Ovary (tissue), 9 donors: ENCODE measurements around the gene MAST4. TPM values are rescaled to one million over a fixed set of nuclear protein-coding genes. Genes with fewer than 3 reads are reported as not detected.

Experiments used
- DNase-seq, 5 donors: peaks; one replicate each; pipeline ENCODE4 v3.0.0-alpha.2; 2019 to 2020
- H3K27ac ChIP-seq, 2 donors: fragments of 200-600 bp; one replicate each; pipeline versions ENCODE4 v1.5.1 to v1.8.0; 2019 to 2022
- H3K27me3 ChIP-seq: fragments of 200-600 bp; one replicate; pipeline ENCODE4 v1.8.0; 2022
- H3K36me3 ChIP-seq: fragments of 200-600 bp; sonication (generic); one replicate; pipeline ENCODE4 v1.5.1; 2019
- H3K4me1 ChIP-seq: one replicate; pipeline ENCODE4 v1.8.1; 2013; ENCODE audit warnings: mild to moderate bottlenecking, moderate library complexity; ENCODE audit not compliant: insufficient read depth
- H3K4me3 ChIP-seq: fragments of 200-600 bp; sonication (generic); one replicate; pipeline ENCODE4 v1.5.1; 2017
- H3K9me3 ChIP-seq, 2 donors: fragments of 200-600 bp in 1 of 2; sonication (generic) in 1 of 2; one replicate each; pipeline versions ENCODE4 v1.5.1 to v1.8.1; 2013 to 2019; ENCODE audit warnings: mild to moderate bottlenecking in 1 of 2, moderate library complexity in 1 of 2
- EP300 ChIP-seq: sonication (generic); formaldehyde crosslinking; IDR thresholded peaks from one replicate; pipeline ENCODE4 v1.6.1; 2017; ENCODE audit warnings: antibody characterized with exemption
- POLR2A ChIP-seq: fragments of 450-650 bp; IDR thresholded peaks from one replicate; pipeline ENCODE4 v1.6.1; 2017; ENCODE audit warnings: antibody characterized with exemption, mild to moderate bottlenecking, moderate library complexity
- WGBS, 3 donors: extraction: QIAGEN DNeasy Blood & Tissue Kit in 1 of 3; methylation state at CpG; one replicate each; pipeline versions ENCODE4 v1.1.5 to v1.1.7; 2013 to 2017; 5-methylcytosine and 5-hydroxymethylcytosine counted together
- intact Hi-C, 4 donors: fragments of 100-400 bp; cut with DNase I; formaldehyde crosslinking; loops; one replicate each; pipeline versions ENCODE4 v1.11.0 to v1.15.1; 2022 to 2023
- polyA plus RNA-seq, 2 donors: library from polyadenylated mRNA; stranded (reverse); fragments of 200-250 nt in 1 of 2; fragments of 350-450 nt in 1 of 2; fragmentation: Illumina TruSeq in 1 of 2; extraction: RNeasy Lipid Tissue Mini Kit (QIAGEN cat#74804) in 1 of 2; gene quantifications; one replicate each; pipeline ENCODE4 v1.2.3, GENCODE V29; 2013 to 2014
- total RNA-seq, 7 donors: library from RNA; depleted of rRNA in 2 of 7; stranded (reverse); fragments of >200 nt in 2 of 7; fragmentation: NEBNext Ultra II Directional in 3 of 7; extraction: Animal tissue kit (Norgen Biotek cat#: 25700) in 3 of 7; gene quantifications; one replicate each; pipeline versions ENCODE4 v1.1.0 to v1.2.4, GENCODE V29; 2016 to 2023
- TF ChIP-seq, protein P1 (sequence below), 3 donors: fragments of 450-650 bp in 2 of 3; fragments of 200-600 bp in 1 of 3; IDR thresholded peaks; one replicate each; pipeline versions ENCODE4 v1.5.1 to v1.8.0; 2016 to 2022; ENCODE audit warnings: antibody characterized with exemption in 3 of 3, mild to moderate bottlenecking in 1 of 3
- donor health status: DM: no; HTN: no; CAD: no; lungs with moderate emphysema.
- donor health status: DM: no; HTN: no; CAD: no.
- donor health status: Bipolar disorder and iron deficiency.
- donor health status: DM: yes; HTN: yes; CAD: no.
- donor health status: DM: no; HTN: no; CAD: no.
- donor health status: DM: yes; HTN: yes; CAD: no.

The MAST4 gene
- total and polyA plus RNA-seq, 9 donors, result 11.6 to 86.3 (median 57.6) TPM

DNA sequence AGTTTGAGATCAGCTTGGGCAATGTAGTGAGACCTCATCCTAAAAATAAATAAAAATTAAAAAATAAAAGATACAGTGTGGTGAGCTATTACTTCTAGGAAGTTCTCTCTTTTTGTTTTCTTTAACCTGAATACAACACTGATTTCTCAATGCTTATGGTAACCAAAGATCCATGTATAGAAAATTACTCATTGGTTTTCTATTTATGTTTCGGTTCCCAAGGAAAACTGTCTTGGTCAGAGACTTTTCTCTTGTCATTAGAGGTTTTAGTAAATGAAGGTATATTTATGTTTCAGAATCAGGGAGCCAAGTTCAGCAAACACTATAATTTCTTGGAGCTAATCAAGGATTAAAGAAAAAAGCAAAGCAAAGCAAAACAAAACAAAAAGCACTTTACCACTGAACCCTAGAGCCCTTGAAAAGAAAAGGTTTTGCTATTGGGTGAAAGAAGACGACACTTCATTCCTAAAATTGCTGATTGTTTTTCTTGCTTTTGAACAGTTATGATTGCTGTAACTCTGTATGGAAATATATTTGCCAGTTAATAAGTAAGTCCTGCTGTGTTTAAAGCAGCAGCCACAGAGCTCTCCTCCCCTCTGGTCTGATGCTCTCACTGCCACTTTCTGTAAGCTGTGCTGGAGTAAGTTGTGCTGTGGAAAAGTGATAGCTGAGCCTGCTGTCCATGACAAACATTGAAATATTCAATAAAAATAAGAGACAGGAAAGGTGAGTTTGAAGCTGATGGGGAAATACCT, 302.2 kb downstream of the MAST4 start:
- no peak overlapping the region for H3K27ac ChIP-seq
- H3K9me3 ChIP-seq, result no peaks in the 10 kb centered on the region
- H3K4me3 ChIP-seq, result no peak overlapping the region
- no peak for DNase-seq
- H3K36me3 ChIP-seq, result no peaks in the 10 kb centered on the region
- intact Hi-C loops, result no loop called here
- TF ChIP-seq EP300 (no peak), POLR2A (no peak)
- TF ChIP-seq, protein P1, sequence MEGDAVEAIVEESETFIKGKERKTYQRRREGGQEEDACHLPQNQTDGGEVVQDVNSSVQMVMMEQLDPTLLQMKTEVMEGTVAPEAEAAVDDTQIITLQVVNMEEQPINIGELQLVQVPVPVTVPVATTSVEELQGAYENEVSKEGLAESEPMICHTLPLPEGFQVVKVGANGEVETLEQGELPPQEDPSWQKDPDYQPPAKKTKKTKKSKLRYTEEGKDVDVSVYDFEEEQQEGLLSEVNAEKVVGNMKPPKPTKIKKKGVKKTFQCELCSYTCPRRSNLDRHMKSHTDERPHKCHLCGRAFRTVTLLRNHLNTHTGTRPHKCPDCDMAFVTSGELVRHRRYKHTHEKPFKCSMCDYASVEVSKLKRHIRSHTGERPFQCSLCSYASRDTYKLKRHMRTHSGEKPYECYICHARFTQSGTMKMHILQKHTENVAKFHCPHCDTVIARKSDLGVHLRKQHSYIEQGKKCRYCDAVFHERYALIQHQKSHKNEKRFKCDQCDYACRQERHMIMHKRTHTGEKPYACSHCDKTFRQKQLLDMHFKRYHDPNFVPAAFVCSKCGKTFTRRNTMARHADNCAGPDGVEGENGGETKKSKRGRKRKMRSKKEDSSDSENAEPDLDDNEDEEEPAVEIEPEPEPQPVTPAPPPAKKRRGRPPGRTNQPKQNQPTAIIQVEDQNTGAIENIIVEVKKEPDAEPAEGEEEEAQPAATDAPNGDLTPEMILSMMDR (IDR thresholded peaks at IDR 0.05), result no peak
- H3K27me3 ChIP-seq, result no peaks in the 10 kb centered on the region
- peaks cover 5% of the 10 kb centered on the region for H3K4me1 ChIP-seq
- 41 to 55% (median 54%) methylated on average over 2 of the region's 2 CpGs for WGBS, 3 donors

DNA sequence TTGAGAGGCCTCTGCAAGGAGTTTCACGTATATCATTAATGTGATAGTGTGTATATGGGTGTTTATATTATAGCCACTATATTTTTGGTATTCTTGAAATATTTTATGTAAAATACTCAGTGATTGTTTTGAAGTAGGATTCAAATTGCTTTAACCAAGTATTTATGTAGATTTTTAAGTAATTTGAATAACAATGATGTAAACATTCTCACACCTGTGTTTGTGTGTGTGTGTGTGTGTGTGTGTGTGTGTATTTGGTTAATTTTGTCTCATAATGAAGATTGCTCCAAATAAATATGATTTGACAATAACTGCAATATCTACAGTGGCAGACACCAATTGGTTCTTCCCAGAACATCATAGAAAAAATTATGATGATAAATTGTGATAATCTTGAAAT, 307.0 kb downstream of the MAST4 start:
- TF ChIP-seq POLR2A (no peak), EP300 (no peak)
- TF ChIP-seq, protein P1 (IDR thresholded peaks at IDR 0.05), result no peak
- Histone ChIP-seq H3K27ac (no peak overlapping the region), H3K4me3 (no peak overlapping the region), H3K36me3 (no peaks in the 10 kb centered on the region), H3K4me1 (peaks cover 2% of the 10 kb centered on the region), H3K9me3 (no peaks in the 10 kb centered on the region), H3K27me3 (no peaks in the 10 kb centered on the region)
- DNase-seq, result no peak
- WGBS, 3 donors, result 94 to 98% (median 97%) methylated on average over 1 of the region's 1 CpG
- intact Hi-C loops, result no loop called here

DNA sequence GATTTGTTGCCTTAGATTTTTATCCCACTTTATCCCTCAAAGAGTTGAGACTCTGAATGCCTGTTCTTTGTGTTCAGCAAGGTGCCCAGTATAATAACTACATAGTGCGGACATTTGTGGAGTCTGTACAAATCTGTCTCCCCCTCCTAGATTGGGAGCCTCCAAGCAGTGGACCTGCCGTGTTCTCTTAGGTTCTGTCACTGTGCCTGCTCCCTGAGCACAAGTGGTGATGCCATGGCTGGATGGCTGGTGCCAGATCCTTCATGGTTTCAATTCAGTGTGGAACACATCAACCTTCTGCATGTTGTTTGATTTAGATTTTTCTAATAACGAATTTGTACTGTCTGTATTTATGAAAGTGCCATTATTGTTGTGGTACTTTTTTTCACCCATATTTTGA, 307.5 kb downstream of the MAST4 start:
- Histone ChIP-seq H3K36me3 (no peaks in the 10 kb centered on the region), H3K4me3 (no peak overlapping the region), H3K27me3 (no peaks in the 10 kb centered on the region), H3K9me3 (no peaks in the 10 kb centered on the region), H3K4me1 (peaks cover 1% of the 10 kb centered on the region), H3K27ac (no peak overlapping the region)
- intact Hi-C loops, result no loop called here
- 89 to 94% (median 91%) methylated on average over 3 of the region's 3 CpGs for WGBS, 3 donors
- DNase-seq, result no peak
- no peak for TF ChIP-seq EP300
- TF ChIP-seq POLR2A, result no peak
- TF ChIP-seq, protein P1 (IDR thresholded peaks at IDR 0.05), result no peak

DNA sequence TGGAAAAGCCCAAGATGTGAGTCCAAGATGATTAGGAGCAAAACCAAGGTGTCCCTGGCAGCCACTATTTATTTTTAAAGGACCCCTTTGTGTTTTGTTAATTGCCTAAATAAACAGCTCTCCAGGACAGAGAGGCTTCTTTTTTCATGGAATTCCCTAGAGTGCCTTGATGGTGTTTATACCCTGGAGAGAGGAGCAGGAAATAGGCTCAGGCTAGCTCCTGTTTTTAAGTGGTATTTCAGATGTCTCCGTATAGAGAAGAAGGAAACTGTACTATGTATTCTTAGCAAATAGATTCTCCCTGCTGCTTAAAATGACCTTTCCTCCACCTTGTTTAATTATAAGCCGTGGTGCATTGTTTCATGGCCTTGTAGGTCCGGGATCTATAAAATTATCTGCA, 308.0 kb downstream of the MAST4 start:
- Histone ChIP-seq H3K4me3 (no peak overlapping the region), H3K9me3 (no peaks in the 10 kb centered on the region), H3K27me3 (no peaks in the 10 kb centered on the region), H3K36me3 (no peaks in the 10 kb centered on the region), H3K27ac (no peak overlapping the region), H3K4me1 (no peaks in the 10 kb centered on the region)
- 72 to 81% (median 73%) methylated on average over 3 of the region's 3 CpGs for WGBS, 3 donors
- DNase-seq, result no peak
- TF ChIP-seq POLR2A, result no peak
- TF ChIP-seq, protein P1 (IDR thresholded peaks at IDR 0.05), result no peak
- no peak for TF ChIP-seq EP300
- intact Hi-C loops, result no loop called here
